ENCODE data around the gene CYP2A6.
"Not testable (repeated sequence)": the region's sequence is repeated elsewhere in the genome, so short reads cannot be mapped to it uniquely, and the experiment has no call there.

DNA sequence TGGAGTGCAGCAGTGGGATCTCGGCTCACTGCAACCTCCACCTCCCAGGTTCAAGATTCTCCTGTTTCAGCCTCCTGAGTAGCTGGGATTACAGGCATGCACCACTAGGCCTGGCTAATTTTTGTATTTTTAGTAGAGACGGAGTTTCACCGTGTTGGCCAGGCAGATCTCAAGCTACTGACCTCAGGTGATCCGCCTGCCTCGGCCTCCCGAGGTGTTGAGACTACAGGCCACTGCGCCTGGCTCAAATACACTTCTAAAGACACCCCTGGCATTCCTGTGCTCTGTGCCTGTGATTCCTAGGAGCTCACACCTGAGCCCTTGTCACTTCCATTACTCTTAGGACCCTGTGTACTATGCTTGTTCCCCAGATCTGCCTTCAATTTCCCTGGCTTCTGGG is 37.7 kb downstream of the CYP2A6 start:
- TF ChIP-seq, protein P1, sequence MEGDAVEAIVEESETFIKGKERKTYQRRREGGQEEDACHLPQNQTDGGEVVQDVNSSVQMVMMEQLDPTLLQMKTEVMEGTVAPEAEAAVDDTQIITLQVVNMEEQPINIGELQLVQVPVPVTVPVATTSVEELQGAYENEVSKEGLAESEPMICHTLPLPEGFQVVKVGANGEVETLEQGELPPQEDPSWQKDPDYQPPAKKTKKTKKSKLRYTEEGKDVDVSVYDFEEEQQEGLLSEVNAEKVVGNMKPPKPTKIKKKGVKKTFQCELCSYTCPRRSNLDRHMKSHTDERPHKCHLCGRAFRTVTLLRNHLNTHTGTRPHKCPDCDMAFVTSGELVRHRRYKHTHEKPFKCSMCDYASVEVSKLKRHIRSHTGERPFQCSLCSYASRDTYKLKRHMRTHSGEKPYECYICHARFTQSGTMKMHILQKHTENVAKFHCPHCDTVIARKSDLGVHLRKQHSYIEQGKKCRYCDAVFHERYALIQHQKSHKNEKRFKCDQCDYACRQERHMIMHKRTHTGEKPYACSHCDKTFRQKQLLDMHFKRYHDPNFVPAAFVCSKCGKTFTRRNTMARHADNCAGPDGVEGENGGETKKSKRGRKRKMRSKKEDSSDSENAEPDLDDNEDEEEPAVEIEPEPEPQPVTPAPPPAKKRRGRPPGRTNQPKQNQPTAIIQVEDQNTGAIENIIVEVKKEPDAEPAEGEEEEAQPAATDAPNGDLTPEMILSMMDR (IDR thresholded peaks at IDR 0.05) = not testable (repeated sequence)
- not testable (repeated sequence) for TF ChIP-seq POLR2A (IDR thresholded peaks at IDR 0.05)

Measured in testis (tissue), 2 donors.